Stomach (tissue), 9 donors: ENCODE measurements around the gene CIDEB. TPM values are rescaled to one million over a fixed set of nuclear protein-coding genes. Genes with fewer than 3 reads are reported as not detected.
A peak's percentile ranks its signal among the peaks of the same experiment; 100 is the strongest.

Experiments
- DNase-seq, 2 donors: peaks; one replicate each; pipeline versions ENCODE4 v3.0.0 to v3.0.0-alpha.2; 2013 to 2019
- H3K27ac ChIP-seq, 5 donors: fragments of 200-600 bp in 4 of 5; sonication (generic) in 4 of 5; one replicate each; pipeline ENCODE4 v1.5.1; 2013 to 2019; ENCODE audit warnings: mild to moderate bottlenecking in 1 of 5, moderate library complexity in 1 of 5
- H3K27me3 ChIP-seq, 3 donors: fragments of 200-600 bp; sonication (generic); one replicate each; pipeline ENCODE4 v1.5.1; 2017 to 2019; ENCODE audit warnings: mixed run types in 1 of 3
- H3K36me3 ChIP-seq, 4 donors: fragments of 200-600 bp; sonication (generic); 1 replicate in 3 of 4; 2 replicates in 1 of 4; pipeline ENCODE4 v1.5.1; 2016 to 2019
- H3K4me1 ChIP-seq, 4 donors: fragments of 200-600 bp; sonication (generic); one replicate each; pipeline ENCODE4 v1.5.1; 2016 to 2019
- H3K4me3 ChIP-seq, 4 donors: fragments of 200-600 bp; sonication (generic) in 3 of 4; one replicate each; pipeline ENCODE4 v1.5.1; 2016 to 2019; ENCODE audit warnings: mild to moderate bottlenecking in 1 of 4
- H3K9me3 ChIP-seq, 4 donors: fragments of 200-600 bp; sonication (generic); one replicate each; pipeline ENCODE4 v1.5.1; 2016 to 2019
- CTCF ChIP-seq, 7 experiments: fragments of 450-650 bp in 4 of 7; fragments of 200-600 bp in 3 of 7; sonication (generic) in 3 of 7; IDR thresholded peaks; one replicate each; pipeline ENCODE4 v1.5.1; 2016 to 2019; ENCODE audit warnings: antibody characterized with exemption in 7 of 7, control low read depth in 2 of 7, mild to moderate bottlenecking in 1 of 7
- EP300 ChIP-seq: sonication (generic); formaldehyde crosslinking; IDR thresholded peaks from one replicate; pipeline ENCODE4 v1.6.1; 2017; ENCODE audit warnings: antibody characterized with exemption
- POLR2A ChIP-seq, 4 donors: fragments of 450-650 bp; IDR thresholded peaks; one replicate each; pipeline ENCODE4 v1.6.1; 2016; ENCODE audit warnings: antibody characterized with exemption in 4 of 4, control low read depth in 2 of 4, mild to moderate bottlenecking in 1 of 4, moderate library complexity in 1 of 4
- POLR2AphosphoS5 ChIP-seq, 3 donors: sonication (generic); formaldehyde crosslinking; IDR thresholded peaks; one replicate each; pipeline ENCODE4 v1.6.1; 2016; ENCODE audit warnings: antibody characterized with exemption in 3 of 3
- WGBS, 5 donors: extraction: QIAGEN DNeasy Blood & Tissue Kit in 3 of 5; methylation state at CpG; one replicate each; pipeline versions ENCODE4 v1.1.5 to v1.1.7; 2013 to 2018; 5-methylcytosine and 5-hydroxymethylcytosine counted together
- intact Hi-C: fragments of 100-400 bp; cut with DNase I; formaldehyde crosslinking; loops from one replicate; pipeline ENCODE4 v1.15.1; 2023; ENCODE audit warnings: low total_unique reads
- polyA plus RNA-seq, 3 donors: library from polyadenylated mRNA; stranded (reverse); fragments of 200-250 nt; gene quantifications; one replicate each; pipeline ENCODE4 v1.2.3, GENCODE V29; 2013
- total RNA-seq, 5 donors: library from RNA; depleted of rRNA; stranded (reverse); fragments of >200 nt; gene quantifications; one replicate each; pipeline versions ENCODE4 v1.1.0 to v1.2.3, GENCODE V29; 2014 to 2016
- donor health status: healthy with polysubstance abuse.
- donor health status: Bipolar disorder and iron deficiency.
- donor health status: healthy.

Gene CIDEB
- total and polyA plus RNA-seq, 8 donors, result 5.0 to 14.2 (median 6.4) TPM

GRCh38 chr14:24308342-24309124 is 756 bp upstream of the CIDEB start:
- intact Hi-C loops, result no loop called here
- peaks cover 44 to 63% (median 61%) of the 10 kb centered on the region in 4 donors for H3K4me1 ChIP-seq
- no peaks in the 10 kb centered on the region for H3K9me3 ChIP-seq
- no peak overlapping the region for H3K4me3 ChIP-seq
- no peaks in the 10 kb centered on the region for H3K27me3 ChIP-seq
- peaks cover 32 to 51% (median 40%) of the 10 kb centered on the region in 4 donors for H3K36me3 ChIP-seq
- TF ChIP-seq EP300 (no peak), CTCF (IDR thresholded peaks at IDR 0.05) (peak in 1 of 7 experiments; percentile 38), POLR2AphosphoS5 (IDR thresholded peaks at IDR 0.05) (no peak)
- no peak for DNase-seq
- peak overlapping the region in 3 of 5 donors; percentile 73 to 95 (median 88) for H3K27ac ChIP-seq
- 76 to 88% (median 81%) methylated on average over 7 of the region's 7 CpGs for WGBS, 5 donors

- Histone ChIP-seq H3K27me3 (no peaks in the 10 kb centered on the region), H3K4me3 (no peak overlapping the region)
Measured at GRCh38 chr14:24307156-24307574, 612 bp downstream of the CIDEB start.

GRCh38 chr14:24304019-24304387 is 3.8 kb downstream of the CIDEB start:
- 94 to 97% (median 96%) methylated on average over 11 of the region's 11 CpGs for WGBS, 5 donors
- no peak overlapping the region for H3K4me3 ChIP-seq
- H3K27ac ChIP-seq, result no peak overlapping the region
- H3K27me3 ChIP-seq, result no peaks in the 10 kb centered on the region
- peaks cover 29 to 58% (median 43%) of the 10 kb centered on the region in 4 donors for H3K4me1 ChIP-seq
- no peak for TF ChIP-seq POLR2AphosphoS5 (IDR thresholded peaks at IDR 0.05)
- TF ChIP-seq EP300, result no peak
- no peak for TF ChIP-seq CTCF (IDR thresholded peaks at IDR 0.05)
- no peak for TF ChIP-seq POLR2A (IDR thresholded peaks at IDR 0.05)
- no peaks in the 10 kb centered on the region for H3K9me3 ChIP-seq
- H3K36me3 ChIP-seq, result peaks cover 54 to 75% (median 65%) of the 10 kb centered on the region in 4 donors
- intact Hi-C loops, result no loop called here
- no peak for DNase-seq

More at GRCh38 chr14:24307156-24307574, 612 bp downstream of the CIDEB start:
- intact Hi-C loops, result no loop called here
- DNase-seq, result no peak
- H3K9me3 ChIP-seq, result no peaks in the 10 kb centered on the region
- H3K27ac ChIP-seq, result peak overlapping the region; percentile 11 to 88 (median 71)
- peaks cover 43 to 62% (median 53%) of the 10 kb centered on the region in 4 donors for H3K4me1 ChIP-seq
- 70 to 82% (median 76%) methylated on average over 11 of the region's 11 CpGs for WGBS, 5 donors
- peaks cover 45 to 65% (median 54%) of the 10 kb centered on the region in 4 donors for H3K36me3 ChIP-seq
- TF ChIP-seq POLR2AphosphoS5 (IDR thresholded peaks at IDR 0.05) (no peak), CTCF (IDR thresholded peaks at IDR 0.05) (no peak), POLR2A (IDR thresholded peaks at IDR 0.05) (no peak), EP300 (no peak)

GRCh38 chr14:24300326-24300980 is 7.3 kb downstream of the CIDEB start:
- peak overlapping the region in 4 of 5 donors; percentile 88 to 94 (median 90) for H3K27ac ChIP-seq
- H3K36me3 ChIP-seq, result peaks cover 47 to 55% (median 54%) of the 10 kb centered on the region in 4 donors
- no peaks in the 10 kb centered on the region for H3K27me3 ChIP-seq
- intact Hi-C loops, result no loop called here
- TF ChIP-seq EP300 (no peak), POLR2AphosphoS5 (IDR thresholded peaks at IDR 0.05) (no peak), CTCF (IDR thresholded peaks at IDR 0.05) (no peak), POLR2A (IDR thresholded peaks at IDR 0.05) (no peak)
- DNase-seq, result no peak
- H3K4me1 ChIP-seq, result peaks cover 20 to 63% (median 46%) of the 10 kb centered on the region in 4 donors
- WGBS, 5 donors, result 23 to 26% (median 26%) methylated on average over 16 of the region's 16 CpGs
- H3K4me3 ChIP-seq, result peak overlapping the region; percentile 78 to 96 (median 89)
- H3K9me3 ChIP-seq, result no peaks in the 10 kb centered on the region
